Activated naive CD4-positive, alpha-beta T cell treated with anti-CD3 and anti-CD28 coated beads, Interleukin-2, amount 50 U/mL, for 72 hours (primary cell): ENCODE measurements around the gene GPC5. TPM values are rescaled to one million over a fixed set of nuclear protein-coding genes. Genes with fewer than 3 reads are reported as not detected.

Experiments
- ATAC-seq, 2 donors: fragments of 150-1000 bp; cut with Tn5 transposase; 2 replicates each; pipeline ENCODE4 v1.10.0; 2021; ENCODE audit warnings: mild to moderate bottlenecking in 2 of 2, moderate library complexity in 2 of 2
- DNase-seq, 2 donors: peaks; one replicate each; pipeline ENCODE4 v3.0.0; 2021 to 2022; ENCODE audit warnings: low spot score in 2 of 2
- H3K27ac Mint-ChIP-seq, 2 donors: one replicate each; pipeline ENCODE4 v1.8.0; 2022; ENCODE audit warnings: mild to moderate bottlenecking in 2 of 2, mixed read lengths in 2 of 2
- H3K36me3 Mint-ChIP-seq, 2 donors: one replicate each; pipeline ENCODE4 v1.8.0; 2022; ENCODE audit warnings: mixed read lengths in 2 of 2
- H3K9me3 Mint-ChIP-seq, 2 donors: one replicate each; pipeline ENCODE4 v1.8.0; 2022; ENCODE audit warnings: mixed read lengths in 2 of 2
- total RNA-seq, 2 donors: library from RNA; stranded (reverse); gene quantifications; one replicate each; pipeline ENCODE4 v1.2.3, GENCODE V29; 2022

GPC5 gene
- total RNA-seq, 2 donors from 2014 or later = 0.11 to 0.78 TPM

GRCh38 chr13:92028695-92029094 is 630.3 kb downstream of the GPC5 start:
- DNase-seq = no peak
- Mint-ChIP-seq H3K27ac (no peak overlapping the region), H3K36me3 (no peaks in the 10 kb centered on the region), H3K9me3 (peaks cover 6 to 12% of the 10 kb centered on the region in 2 donors)
- no peak for ATAC-seq

DNA sequence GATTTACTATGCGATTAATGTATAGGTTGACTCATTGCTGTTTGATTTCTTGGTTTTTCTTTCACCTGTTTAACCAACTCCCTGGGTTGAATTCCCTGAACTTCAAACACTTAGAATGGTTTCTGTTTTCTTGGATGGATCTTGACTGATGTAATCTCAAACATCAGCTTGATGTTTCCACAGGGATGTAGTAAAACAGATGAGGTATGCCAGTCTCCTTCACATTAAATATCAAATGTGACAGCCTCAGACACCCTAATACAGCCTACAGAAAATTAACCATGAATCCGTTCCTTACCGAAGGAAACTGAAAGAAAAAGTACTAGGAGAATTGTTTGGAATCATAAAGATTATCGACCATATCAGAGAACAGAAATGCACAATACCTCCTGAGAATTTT is 631.2 kb downstream of the GPC5 start:
- peaks cover 6 to 12% of the 10 kb centered on the region in 2 donors for H3K9me3 Mint-ChIP-seq
- H3K36me3 Mint-ChIP-seq = no peaks in the 10 kb centered on the region
- H3K27ac Mint-ChIP-seq = no peak overlapping the region
- no peak for ATAC-seq
- DNase-seq = no peak

DNA sequence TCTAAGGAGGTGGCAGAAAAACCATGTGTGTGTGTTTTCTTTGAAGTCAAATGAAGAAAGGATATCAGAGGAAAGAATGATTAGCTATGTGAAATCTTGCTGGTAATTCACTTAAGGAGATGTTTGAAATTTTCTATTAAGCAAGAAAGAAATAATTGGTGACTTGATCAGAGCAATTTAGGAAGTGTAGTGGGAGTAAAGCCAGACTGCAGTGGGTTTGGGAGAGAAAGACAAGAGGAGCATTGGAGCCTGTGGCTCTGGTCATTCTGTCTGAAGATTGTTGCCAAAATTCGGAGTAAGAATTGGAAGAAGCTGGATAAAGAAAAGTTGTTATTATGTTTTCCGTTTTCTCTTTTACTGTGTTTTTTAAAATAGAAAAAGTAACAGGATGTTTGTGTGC is 640.5 kb downstream of the GPC5 start:
- Mint-ChIP-seq H3K9me3 (peaks cover 3 to 5% of the 10 kb centered on the region in 2 donors), H3K36me3 (no peaks in the 10 kb centered on the region), H3K27ac (no peak overlapping the region)
- no peak for ATAC-seq
- no peak for DNase-seq

GRCh38 chr13:92042522-92042921 is 644.1 kb downstream of the GPC5 start:
- ATAC-seq (no peak), DNase-seq (no peak)
- Mint-ChIP-seq H3K9me3 (peaks cover 0 to 5% of the 10 kb centered on the region in 2 donors), H3K27ac (no peak overlapping the region), H3K36me3 (no peaks in the 10 kb centered on the region)

GRCh38 chr13:92044351-92044750 is 645.9 kb downstream of the GPC5 start:
- peaks cover 0 to 5% of the 10 kb centered on the region in 2 donors for H3K9me3 Mint-ChIP-seq
- no peaks in the 10 kb centered on the region for H3K36me3 Mint-ChIP-seq
- no peak for ATAC-seq
- DNase-seq = no peak
- H3K27ac Mint-ChIP-seq = no peak overlapping the region

DNA sequence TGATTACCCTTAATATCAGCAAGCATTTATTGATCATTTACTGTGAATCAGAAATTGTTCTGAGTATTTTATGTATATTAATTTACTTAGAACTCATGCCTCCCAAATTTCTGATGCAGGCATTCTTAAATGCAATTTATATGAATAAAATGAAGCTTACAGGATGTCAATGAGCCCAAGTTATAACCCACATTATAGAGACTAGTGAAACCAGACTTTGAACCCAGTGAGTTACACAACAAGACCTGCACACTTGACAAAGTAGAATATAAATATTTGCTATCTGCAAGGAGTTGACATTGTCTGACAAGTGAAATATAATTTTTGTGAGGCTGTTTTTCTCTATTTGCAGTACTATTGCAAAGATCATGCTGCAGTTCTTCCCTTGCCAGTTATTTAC is 656.0 kb downstream of the GPC5 start:
- ATAC-seq = no peak
- Mint-ChIP-seq H3K9me3 (peaks cover 12 to 13% of the 10 kb centered on the region in 2 donors), H3K36me3 (peaks cover 0 to 5% of the 10 kb centered on the region in 2 donors)

GRCh38 chr13:92074658-92075057 is 676.2 kb downstream of the GPC5 start:
- H3K27ac Mint-ChIP-seq = no peak overlapping the region

More for the DNA sequence above, 656.0 kb downstream of the GPC5 start:
- H3K27ac Mint-ChIP-seq = no peak overlapping the region
- no peak for DNase-seq

DNA sequence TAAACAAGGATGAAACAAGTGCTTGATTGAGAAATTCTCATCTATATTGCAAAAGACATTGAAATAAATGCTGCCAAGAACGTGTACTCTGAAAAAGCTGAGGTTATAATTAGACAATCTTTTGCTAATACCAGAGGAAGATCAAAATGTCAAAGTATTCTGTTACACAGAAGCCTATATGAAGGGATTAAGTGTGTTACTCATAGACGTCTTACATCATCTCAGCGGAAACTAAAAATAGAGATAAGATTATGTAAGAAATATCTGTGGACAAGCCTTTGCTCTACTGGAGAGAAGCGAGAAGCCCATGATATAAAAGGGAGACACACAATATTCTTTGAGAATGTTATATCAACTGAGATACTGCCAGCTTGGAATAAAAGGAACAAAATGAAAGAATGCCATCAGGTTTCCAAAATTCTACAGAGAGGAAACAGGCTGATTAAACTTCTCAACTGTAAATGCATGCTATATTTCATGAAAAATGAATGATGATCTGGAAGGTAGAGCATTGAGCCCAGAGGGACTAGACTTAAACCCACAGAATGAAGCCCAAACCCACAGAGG is 699.0 kb downstream of the GPC5 start:
- peaks cover 6 to 20% of the 10 kb centered on the region in 2 donors for H3K9me3 Mint-ChIP-seq
- no peaks in the 10 kb centered on the region for H3K36me3 Mint-ChIP-seq
- no peak overlapping the region for H3K27ac Mint-ChIP-seq
- DNase-seq (no peak), ATAC-seq (no peak)

More at GRCh38 chr13:92074658-92075057, 676.2 kb downstream of the GPC5 start:
- ATAC-seq = no peak
- no peaks in the 10 kb centered on the region for H3K36me3 Mint-ChIP-seq
- no peak for DNase-seq
- peaks cover 0 to 6% of the 10 kb centered on the region in 2 donors for H3K9me3 Mint-ChIP-seq

DNA sequence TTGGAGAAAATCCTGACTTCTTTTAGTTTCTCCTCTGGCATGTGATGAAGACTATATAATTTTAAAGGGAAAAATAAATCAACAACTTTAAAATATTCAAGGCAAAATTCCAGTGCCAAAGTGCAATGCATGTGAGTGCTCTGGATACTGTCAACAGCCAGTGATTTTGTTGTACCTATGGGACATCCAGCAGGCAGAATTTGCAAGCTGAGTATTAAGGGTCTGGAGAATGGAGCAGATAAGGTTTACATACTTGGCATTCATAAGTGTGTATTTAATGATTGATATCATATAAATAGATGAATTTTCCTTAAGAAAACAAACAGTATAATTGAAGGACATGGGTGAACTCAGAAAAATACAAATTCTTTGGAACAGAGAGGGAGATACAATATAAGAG is 703.4 kb downstream of the GPC5 start:
- ATAC-seq (no peak), DNase-seq (no peak)
- H3K27ac Mint-ChIP-seq = no peak overlapping the region
- no peaks in the 10 kb centered on the region for H3K36me3 Mint-ChIP-seq
- peaks cover 6 to 14% of the 10 kb centered on the region in 2 donors for H3K9me3 Mint-ChIP-seq

- ATAC-seq = no peak
- DNase-seq = no peak
- no peaks in the 10 kb centered on the region for H3K36me3 Mint-ChIP-seq
- no peak overlapping the region for H3K27ac Mint-ChIP-seq
- peaks cover 6 to 12% of the 10 kb centered on the region in 2 donors for H3K9me3 Mint-ChIP-seq
These were observed 705.3 kb downstream of the GPC5 start for GRCh38 chr13:92103689-92104153.

GRCh38 chr13:92122186-92122853 is 723.9 kb downstream of the GPC5 start:
- DNase-seq (no peak), ATAC-seq (no peak)
- Mint-ChIP-seq H3K9me3 (peaks cover 9 to 15% of the 10 kb centered on the region in 2 donors), H3K27ac (no peak overlapping the region), H3K36me3 (no peaks in the 10 kb centered on the region)

GRCh38 chr13:92126399-92126798 is 728.0 kb downstream of the GPC5 start:
- ATAC-seq = no peak
- H3K27ac Mint-ChIP-seq = no peak overlapping the region
- DNase-seq = no peak

GRCh38 chr13:92135509-92135908 is 737.1 kb downstream of the GPC5 start:
- H3K36me3 Mint-ChIP-seq = no peaks in the 10 kb centered on the region
- DNase-seq = no peak
- H3K9me3 Mint-ChIP-seq = peaks cover 0 to 10% of the 10 kb centered on the region in 2 donors
- H3K27ac Mint-ChIP-seq = no peak overlapping the region
- no peak for ATAC-seq

More at GRCh38 chr13:92126399-92126798, 728.0 kb downstream of the GPC5 start:
- H3K9me3 Mint-ChIP-seq = peaks cover 6 to 9% of the 10 kb centered on the region in 2 donors
- H3K36me3 Mint-ChIP-seq = no peaks in the 10 kb centered on the region

DNA sequence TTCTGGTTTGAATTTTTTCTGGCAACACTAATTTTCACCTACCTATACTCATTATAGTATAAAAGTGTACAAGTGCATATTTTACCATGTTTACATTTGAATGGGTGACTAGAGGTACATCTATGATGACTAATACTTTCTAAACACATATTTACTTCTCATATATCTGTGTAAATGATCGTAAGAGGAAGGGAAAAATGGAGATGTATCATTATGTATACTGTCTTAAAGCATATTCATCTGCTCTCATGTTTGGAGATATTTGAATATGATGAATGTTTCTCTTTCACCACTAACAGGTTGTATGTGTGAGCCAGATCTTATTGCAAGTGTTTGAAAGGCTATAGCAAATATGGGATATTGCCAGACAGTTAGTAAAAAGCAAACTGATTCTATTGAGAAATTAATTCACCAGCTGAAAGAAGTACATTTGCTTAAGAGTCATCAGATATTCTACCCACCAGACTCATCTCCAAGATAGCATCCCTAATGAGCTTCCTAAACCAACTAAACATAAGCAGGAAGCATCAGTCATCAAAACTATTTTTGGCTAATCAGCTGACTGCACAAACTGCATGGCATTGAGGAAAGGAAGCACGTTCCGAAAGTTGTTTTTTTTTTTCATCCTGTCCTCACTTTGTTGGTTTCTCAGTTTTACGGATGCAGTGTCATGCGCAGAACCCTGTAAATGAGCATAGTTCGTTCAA is 738.2 kb downstream of the GPC5 start:
- no peak overlapping the region for H3K27ac Mint-ChIP-seq
- ATAC-seq (no peak), DNase-seq (no peak)
- H3K9me3 Mint-ChIP-seq = peaks cover 0 to 10% of the 10 kb centered on the region in 2 donors
- no peaks in the 10 kb centered on the region for H3K36me3 Mint-ChIP-seq

DNA sequence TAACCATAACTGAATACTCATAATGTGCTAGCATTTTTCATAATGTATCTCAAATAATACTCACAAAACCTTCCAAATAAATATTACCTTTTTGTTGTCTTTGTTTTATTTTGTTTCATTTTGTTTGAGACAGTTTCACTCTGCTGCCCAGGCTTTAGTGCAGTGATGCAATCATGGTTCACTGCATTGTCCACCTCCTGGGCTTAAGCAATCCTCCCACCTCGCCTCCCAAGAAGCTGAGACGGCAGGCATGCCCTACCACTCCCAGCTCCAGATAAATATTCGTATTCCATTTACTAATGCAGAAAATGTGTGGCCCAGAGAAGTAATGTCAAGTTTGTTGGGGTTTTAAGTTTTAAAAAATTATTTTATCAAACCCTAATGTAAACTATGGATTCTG is 739.1 kb downstream of the GPC5 start:
- Mint-ChIP-seq H3K27ac (no peak overlapping the region), H3K9me3 (peaks cover 0 to 10% of the 10 kb centered on the region in 2 donors), H3K36me3 (no peaks in the 10 kb centered on the region)
- no peak for ATAC-seq
- no peak for DNase-seq

DNA sequence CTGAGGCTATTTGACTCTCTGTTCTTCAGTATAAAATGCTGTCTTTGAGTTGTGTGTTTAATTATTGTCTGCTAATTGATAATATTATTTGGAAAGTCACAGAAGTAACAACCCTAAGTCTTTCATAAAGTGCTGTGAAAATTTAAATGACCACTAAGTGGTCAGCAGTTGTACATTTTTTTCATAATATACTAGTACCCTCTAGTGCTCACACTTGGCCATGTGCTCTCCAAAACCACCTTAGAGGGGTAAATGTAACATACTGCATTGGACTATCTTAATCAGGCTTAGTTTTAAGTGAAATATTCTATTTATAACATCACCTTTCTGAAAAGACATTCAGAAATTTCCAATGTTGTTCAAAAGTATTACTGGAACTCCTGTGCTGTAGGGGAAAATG is 745.3 kb downstream of the GPC5 start:
- Mint-ChIP-seq H3K36me3 (no peaks in the 10 kb centered on the region), H3K9me3 (peaks cover 0 to 7% of the 10 kb centered on the region in 2 donors), H3K27ac (no peak overlapping the region)
- DNase-seq (no peak), ATAC-seq (no peak)

GRCh38 chr13:92150606-92151005 is 752.2 kb downstream of the GPC5 start:
- DNase-seq = no peak
- H3K9me3 Mint-ChIP-seq = peaks cover 0 to 5% of the 10 kb centered on the region in 2 donors
- ATAC-seq = no peak
- no peak overlapping the region for H3K27ac Mint-ChIP-seq
- no peaks in the 10 kb centered on the region for H3K36me3 Mint-ChIP-seq
